HT-29 (cell line): ENCODE measurements around the gene RBBP9. TPM values are rescaled to one million over a fixed set of nuclear protein-coding genes. Genes with fewer than 3 reads are reported as not detected.
"Not testable (repeated sequence)": the region's sequence is repeated elsewhere in the genome, so short reads cannot be mapped to it uniquely, and the experiment has no call there.

Experiments used
- DNase-seq: peaks from one replicate; pipeline ENCODE4 v3.0.0-alpha.2; 2015; ENCODE audit warnings: low spot score
- total RNA-seq: library from RNA; depleted of rRNA; stranded (reverse); fragments of >200 nt; shearing (Covaris generic); gene quantifications from 2 replicates; pipeline ENCODE4 v1.2.3, GENCODE V29; 2014; rRNA removed

RBBP9 gene
- total RNA-seq, result 5.5 and 9.0 TPM in 2 replicates

DNA sequence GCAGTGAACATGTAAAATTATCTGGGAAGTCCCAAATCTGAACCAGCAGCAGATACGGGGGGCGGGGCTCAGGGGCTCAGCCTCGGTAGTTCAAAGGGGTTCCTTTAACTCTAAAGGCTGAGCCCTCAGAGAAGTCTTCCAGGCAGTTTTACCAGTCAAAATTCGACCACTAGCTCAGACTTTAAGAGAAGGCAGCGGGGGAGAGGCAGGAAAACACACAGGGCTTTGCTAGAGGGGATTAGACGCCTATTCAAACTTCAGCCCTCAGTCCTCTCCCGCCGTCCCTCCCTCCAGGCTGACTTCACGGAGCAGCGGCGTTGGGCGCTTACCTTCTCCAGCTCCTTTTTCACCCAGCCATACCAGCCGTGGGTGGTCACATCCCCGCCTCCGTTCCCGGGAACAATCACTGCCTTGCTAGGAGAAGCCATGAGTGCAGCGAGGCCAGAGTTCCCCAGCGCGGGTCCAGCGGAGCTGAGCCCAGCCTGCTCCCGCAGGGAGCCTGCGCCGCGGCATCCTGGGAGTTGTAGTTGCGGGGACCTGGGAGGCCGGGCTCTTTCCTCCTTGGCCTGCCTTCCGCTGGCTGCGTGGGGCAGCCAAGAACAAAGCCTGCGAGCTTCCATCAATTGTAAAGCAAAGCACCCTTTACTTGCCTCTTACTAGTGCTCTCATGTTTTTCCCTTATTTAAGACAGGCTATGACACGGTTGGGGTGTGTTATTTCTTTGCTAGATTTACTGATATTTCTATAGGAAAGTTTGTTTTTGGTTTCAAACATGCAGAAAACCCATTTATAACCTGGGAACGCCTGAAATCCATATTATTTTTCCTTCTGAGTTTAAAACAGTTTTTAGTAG is at the start of gene RBBP9:
TSS of gene RBBP9 (minus strand) at position 486 of the 853 bp plus-strand sequence. CDS start at position 428, 58 bp downstream.
- DNase-seq, result peak; percentile 75

DNA sequence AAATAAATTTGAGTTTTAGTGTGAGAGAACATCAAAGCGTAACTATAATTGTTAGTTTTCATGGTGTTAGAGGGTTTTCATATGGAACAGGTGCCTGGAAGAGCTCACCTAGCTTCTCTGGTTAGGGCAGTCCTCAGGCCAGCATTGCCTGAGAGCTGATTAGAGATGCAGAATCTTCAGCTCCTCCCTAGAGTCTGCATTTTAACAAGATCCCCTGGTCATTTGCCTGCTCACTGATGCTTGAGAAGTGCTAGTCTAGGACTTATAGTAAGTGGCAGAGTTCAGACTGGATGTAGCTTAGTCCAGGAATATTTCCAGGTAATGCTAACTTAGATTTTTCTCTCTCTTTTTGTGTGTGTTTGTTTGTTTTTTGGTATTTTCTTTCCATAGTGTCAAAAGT is 48.5 kb upstream of the RBBP9 start:
- DNase-seq, result no peak

DNA sequence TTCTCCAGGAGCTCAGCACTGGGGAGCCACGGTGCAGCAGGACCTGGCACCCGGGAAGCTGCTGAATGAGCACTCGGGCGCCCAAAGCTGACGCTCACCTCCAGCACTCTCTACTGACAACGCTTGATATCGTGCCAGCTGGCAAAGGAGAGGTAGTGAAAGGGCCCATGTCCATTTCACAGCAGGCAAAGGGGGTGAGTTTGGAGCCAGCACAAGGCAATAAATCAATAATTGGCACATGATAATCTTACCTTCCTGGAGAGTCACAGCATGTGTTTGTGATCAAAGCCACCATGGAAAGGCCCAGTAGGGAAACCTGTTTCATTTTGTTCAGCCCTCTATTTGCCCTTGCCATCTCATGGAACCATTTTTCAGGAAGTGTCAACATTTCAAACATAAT is 46.9 kb upstream of the RBBP9 start:
- no peak for DNase-seq

DNA sequence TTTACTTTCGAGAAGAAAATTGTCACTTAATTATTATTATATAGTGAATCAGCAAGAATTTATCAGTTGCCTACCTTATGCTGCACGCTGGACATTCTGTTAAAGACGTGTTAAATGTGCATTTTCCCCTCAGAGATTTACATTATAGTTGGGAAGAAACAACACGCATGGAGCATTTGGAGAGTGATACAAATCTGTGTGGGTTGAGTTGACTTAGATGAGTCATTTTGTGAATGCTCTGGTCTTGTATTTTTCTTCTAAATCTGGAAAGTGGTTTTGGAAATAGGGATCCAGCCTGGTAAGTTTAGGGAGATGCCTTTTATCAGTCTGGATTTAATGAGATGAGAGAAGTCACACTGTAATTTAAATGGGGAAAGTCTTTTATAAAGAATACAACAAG is 46.2 kb upstream of the RBBP9 start:
- no peak for DNase-seq

DNA sequence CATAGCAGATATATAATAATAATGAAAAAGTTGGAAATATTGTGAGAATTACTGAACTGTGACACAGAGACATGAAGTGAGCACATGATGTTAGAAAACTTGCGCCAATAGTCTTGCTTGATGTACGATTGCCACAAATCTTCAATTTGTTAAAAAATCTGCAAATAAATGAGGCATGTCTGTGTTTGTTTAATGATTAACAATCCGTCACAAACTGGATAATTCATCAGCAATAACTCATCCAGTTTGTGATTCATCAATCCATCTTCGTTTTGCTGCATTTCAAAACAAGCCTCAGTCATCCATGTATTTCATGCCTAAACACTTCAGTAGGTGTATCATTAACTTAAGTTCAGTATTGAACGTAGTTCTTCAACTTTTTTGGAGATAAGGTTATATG is 44.7 kb upstream of the RBBP9 start:
- no peak for DNase-seq

DNA sequence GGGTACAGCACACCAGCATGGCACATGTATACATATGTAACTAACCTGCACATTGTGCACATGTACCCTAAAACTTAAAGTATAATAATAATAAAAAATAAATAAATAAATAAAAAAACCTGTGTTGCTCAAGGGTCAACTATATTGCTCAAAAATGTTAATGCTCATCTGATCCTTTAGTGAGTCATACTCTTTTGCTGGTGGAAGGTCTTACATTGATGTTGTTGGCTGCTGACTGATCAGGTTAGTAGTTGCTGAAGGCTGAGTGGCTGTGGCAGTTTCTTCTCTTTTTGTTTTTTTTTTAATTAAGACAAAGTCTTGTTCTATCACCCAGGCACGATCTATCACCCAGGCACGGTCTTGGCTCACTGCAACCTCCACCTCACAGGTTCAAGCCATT is 40.6 kb upstream of the RBBP9 start:
- DNase-seq, result no peak

DNA sequence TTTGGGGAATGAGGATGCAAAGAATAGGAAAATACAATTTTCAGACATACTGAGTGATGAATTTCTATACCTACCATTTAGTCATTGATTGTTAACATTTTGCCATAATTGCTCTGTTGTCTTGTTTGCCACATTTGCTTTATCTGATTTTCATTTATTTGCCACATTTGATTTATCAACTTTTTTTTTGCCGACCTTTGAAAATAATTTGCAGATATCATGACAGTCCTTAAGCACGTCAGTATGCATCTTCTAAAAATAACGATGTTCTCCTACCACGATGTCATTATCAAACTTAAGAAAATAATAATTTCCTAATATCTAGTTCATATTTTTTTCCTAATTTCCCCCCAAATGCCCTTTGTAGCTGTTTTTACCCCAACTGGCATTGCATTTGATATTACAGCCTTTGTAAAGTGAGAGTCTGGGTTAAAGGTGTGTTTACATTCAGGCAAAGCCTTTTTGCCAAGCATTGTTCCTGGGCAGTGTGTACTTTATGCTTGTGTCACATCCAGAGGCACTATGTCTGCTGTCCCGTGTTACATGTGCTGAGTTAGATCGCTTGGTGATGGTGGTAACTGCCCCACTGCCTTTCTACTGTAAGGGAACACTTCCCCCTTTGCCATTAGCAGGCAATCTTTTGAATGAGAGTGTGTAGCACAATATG is 37.1 kb upstream of the RBBP9 start:
- no peak for DNase-seq

DNA sequence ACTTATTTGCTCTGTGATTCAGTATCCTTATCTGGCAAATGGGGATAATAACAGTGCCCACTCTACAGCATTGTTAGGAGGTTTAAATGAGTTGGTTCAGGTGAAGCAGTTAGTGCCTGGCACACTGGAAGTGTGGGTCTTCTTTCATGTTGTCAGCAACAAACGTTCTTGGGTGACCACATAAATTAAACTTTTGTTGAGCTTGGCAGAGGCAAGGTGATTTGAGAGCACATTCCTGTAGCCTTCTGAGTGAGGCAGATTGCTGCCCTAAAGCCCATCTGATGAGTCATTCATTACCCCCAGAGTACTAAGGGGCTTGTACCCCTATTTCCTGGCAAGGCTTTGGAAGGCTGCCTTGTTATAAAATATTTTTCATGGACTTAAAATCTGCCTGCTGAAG is 36.5 kb upstream of the RBBP9 start:
- no peak for DNase-seq

DNA sequence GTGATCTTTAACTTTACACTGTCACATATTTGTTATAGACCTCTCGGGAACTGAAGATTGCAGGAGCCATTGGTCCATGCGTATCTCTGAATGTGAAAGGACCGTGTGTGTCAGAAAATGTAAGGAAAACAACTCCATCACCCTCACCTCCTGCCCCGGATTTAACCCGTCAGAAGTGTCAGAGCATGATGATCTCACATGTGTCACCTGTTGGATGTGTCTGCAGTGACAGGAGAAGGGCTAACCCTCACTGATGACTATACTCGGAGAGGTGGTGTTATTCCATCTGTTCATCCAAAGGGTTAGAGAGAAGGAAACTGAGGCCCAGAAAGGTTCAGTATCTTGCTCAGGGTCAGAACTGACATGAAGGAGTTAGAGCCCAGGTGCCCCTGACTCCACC is 35.6 kb upstream of the RBBP9 start:
- DNase-seq, result no peak

DNA sequence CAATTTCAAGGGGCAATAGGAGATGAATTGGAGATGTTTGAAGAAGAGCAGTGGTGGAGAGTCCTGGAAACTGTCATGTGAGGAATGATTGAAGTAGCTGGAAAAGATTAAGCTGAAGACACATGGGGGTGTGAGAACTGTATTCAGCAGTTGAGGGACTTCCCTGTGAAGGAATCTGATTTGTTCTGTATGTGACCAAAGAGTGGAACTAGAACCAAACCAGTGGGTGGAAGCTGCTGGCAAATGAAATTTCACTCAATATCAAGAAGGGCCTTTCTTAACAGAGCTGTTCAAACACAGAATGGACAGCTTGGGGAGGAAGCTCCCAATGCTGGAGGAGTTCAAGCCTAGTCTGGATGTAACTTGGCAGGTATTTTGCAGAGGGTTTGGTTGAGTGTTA is 32.0 kb upstream of the RBBP9 start:
- DNase-seq, result no peak

DNA sequence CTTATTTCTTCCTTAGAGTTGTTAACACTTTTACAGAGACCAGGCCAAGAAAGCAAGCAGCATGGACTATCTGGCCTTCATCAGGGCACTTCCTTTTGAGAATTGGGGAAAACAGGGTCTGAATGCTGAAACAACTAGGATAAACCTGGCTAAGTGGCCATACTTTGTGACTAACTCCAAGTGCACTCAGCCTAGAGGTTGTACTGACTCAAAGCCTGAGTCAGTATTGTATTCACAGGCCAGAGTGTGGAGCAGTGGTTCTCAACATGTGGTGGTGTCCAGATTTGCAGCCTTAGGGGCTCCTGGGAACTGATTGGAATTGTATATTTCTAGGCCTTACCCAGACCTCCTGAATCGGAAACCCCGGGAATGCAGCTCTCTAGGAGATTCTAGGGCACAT is 30.8 kb upstream of the RBBP9 start:
- no peak for DNase-seq

DNA sequence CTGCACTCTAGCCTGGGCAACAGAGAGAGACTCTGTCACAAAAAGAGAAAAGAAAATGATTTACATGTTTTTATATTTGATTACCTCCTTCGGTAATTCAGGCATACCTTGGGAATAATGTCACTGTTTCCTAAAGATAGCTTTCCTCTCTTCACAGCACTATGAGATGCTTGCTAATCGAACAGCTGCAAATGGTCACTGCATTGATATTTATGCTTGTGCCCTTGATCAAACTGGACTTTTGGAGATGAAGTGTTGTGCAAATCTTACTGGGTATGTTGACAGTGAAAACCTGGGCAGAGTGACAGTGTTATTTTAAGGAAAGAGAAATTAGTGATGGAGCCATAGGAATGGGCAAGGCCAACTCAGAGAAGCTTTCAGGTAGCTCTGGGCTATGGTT is 30.3 kb upstream of the RBBP9 start:
- DNase-seq, result no peak

DNA sequence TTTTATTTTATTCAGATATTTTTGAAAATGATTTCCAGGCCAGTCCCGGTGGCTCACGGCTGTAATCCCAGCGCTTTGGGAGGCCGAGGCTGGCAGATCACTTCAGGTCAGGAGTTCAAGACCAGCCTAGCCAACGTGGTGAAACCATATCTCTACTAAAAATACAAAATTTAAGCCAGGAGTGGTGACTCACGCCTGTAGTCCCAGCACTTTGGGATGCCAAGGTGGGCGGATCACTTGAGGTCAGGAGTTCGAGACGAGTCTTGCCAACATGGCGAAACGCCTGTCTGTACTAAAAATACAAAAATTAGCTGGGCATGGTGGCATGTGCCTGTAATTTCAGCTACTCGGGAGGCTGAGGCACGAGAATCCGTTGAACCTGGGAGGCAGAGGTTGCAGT is 29.7 kb upstream of the RBBP9 start:
- DNase-seq, result not testable (repeated sequence)

DNA sequence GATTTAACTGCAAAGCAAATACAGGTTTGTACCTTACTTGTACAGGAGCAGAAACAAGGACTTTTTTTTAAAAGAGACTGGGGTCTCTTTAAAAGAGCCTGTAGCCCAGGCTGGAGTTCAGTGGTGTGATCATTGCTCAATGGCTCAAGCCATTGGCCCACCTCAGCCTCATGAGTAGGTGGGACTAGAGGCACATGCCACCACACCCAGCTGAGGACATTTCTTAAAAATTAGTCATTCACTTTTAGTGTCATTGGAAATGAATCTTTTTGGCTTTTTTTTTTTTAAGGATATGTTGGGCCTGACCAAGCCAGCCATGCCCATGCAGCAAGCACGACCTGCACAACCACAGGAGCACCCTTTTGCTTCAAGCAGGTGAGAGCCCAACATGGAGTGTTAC is 27.6 kb upstream of the RBBP9 start:
- no peak for DNase-seq

DNA sequence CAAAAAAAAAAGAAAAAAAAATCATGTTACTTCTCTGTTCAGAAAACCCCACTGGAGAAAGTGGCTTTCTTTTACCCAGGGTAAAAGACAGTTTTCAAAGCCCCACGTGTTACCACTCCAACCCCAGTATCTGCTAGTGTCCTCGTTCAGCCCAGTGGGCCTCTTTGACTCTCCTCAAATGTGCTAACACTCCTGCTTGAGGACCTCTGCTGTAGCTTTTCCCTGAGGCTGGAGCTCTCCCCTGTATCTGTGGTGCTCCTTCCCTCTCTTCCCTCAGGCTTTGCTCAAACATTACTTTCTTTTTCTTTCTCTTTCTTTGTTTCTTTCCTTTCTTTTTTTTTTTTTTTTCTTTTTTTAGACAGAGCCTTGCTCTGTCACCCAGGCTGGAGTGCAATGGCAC is 26.0 kb upstream of the RBBP9 start:
- no peak for DNase-seq

DNA sequence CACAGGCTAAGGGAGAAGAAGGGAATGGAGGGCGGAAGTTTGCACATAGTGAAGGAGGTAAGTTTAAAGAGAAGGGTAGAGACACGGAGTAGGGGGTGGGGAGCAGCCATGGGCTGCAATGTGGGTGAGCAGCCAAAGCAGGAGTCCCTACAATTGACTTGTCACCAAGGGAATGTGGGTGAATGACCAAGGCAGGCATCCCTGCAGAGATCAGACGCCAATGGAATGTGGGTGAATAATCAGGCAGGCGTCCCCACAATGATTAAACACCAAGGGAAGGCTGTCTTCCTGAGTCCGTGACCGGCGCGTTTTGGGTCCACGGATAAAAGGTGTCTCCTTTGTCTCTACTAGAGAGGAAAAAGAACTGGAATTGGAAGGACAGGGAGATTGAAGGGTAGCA is 25.0 kb upstream of the RBBP9 start:
- not testable (repeated sequence) for DNase-seq

DNA sequence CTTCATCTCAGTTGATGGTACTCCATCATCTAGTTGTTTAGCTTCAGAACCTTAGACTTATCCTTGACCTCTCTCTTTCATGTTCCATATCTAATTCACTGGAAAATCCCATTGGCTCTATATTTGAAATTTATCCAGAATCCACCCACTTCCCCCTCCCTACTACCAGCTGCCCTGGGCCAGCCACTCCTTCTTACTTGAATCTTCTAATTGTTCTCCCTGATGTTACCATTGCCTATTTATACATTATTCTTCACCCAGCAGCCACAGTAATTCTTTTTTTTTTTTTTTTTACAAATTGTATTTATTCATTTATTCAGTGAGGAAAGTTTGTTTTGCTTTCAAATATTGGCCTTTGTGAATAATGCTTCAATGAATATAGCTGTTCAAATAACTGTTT is 18.9 kb upstream of the RBBP9 start:
- DNase-seq, result no peak

DNA sequence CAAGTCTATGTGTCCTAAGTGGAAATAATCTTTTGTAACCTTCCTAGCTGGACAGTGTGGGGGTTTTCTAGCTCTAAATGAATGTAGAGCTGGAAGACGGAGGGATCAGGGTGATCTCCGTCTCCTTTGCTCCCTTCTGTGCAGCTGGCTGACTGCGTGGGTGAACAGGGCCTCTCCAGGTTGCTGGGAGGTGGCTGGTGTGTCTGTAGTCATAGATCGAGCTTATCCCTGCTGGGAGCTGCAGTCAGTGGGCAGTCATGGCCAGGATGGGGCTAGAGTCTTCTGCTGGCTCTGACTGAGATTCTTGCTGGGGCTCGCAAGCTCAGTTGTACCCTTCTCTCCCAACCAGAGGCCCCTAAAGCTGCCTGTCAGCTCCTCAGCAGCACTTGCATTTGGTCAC is 17.1 kb upstream of the RBBP9 start:
- DNase-seq, result no peak

DNA sequence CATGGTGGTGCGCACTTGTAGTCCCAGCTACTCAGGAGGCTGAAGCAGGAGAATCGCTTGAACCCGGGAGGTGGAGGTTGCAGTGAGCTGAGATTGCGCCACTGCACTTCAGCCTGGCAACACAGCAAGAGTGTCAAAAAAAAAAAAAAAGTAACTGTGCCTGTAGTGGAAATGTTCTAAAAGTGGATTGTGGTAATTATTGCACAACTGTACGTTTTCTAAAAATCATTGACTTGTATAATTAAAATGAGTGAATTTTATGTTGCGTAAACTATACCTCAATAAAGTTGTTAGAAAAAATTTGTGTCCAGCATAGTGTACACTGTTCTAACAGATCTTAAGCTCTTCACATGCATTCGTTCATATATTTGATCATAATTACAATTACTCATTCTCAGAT is 16.2 kb upstream of the RBBP9 start:
- no peak for DNase-seq

DNA sequence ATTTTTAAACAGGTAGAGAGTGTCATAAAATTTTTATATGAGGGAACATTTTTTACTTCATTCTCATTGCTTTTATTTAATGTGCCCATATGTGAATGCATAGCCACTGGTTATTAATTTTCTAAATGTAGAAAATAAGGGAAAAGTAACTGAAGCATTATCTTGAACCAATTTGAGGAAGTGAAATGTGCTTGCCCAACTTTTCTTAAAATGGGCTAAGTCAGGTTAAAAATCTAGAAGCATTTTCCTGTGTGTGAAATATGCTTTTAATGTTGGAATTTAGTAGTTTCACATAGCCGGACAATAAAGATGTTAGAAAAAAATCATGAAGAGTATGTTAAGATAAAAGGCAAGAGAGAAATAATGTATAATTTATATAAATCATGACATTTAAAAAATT is 14.5 kb upstream of the RBBP9 start:
- DNase-seq, result no peak

DNA sequence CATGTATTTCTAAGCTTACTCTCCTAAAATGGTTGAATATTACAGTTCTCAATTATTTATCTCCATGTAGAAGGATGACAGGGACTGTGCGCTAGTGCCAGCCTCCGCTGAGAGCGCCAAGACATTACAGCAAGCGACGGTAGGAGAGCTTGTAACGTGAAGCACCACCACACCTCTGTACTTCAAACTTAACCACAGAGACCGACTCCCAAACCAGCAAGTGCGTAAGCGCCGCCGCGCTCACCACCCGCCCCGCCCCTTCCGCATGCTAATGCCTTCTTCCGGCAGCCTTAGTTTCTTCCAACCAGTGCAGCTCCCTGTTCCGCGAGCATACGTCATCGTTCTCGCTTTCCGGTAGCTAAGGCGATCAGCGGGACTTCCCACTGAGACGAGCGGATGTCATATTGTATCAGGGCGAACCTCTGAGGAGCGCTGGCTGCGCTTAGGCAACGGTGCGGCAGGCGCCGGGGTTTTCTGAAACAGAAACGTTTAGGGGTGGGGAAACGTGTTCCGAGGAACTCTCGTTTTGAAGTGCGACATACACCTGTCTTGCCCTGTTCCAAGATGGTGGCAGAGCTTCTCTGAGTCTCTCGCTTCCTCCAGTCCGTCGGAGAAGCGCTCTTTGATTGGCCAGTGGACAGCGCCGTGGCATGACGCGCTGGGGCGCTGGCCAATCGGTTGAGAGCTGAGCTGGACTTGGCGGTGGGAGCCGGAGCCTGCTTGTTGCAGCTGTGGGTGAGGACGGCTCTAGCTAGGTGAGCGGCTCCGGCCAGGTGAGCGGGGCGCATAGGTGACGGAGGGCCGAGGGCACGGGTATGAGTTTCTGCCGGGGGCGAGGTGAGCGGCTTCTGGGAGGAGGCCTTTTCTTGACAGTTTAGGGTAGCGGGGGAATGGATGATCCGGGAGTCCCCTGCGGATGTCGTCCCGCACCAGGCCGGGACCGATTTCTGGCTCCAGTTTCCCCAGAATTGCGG is 10.5 kb upstream of the RBBP9 start, which contains the start of gene SEC23B:
TSS of gene SEC23B (plus strand) at position 723 of the 974 bp plus-strand sequence. CDS start 2,896 bp downstream, outside the sequence.
- peak; percentile 97 for DNase-seq

DNA sequence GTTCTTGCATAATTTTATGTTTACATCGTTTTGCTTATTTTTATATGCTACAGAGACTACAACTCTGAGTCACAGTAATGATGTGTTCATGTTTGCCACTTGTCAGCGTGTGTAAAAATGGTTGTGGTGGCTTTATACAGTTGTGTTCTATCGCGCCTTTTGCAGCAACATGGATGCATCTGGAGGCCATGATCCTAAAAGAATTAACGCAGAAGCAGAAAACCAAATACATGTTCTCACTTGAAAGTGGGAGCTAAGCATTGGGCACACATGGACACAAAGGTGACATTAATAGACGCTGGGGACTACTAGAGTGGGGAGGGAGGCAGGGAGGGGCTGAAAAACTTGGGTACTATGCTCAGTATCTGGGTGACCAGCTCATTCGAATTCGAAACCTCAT is 9.7 kb upstream of the RBBP9 start:
- peak; percentile 42 for DNase-seq
